ENCODE measurements around the gene BICC1.

Gene BICC1

DNA sequence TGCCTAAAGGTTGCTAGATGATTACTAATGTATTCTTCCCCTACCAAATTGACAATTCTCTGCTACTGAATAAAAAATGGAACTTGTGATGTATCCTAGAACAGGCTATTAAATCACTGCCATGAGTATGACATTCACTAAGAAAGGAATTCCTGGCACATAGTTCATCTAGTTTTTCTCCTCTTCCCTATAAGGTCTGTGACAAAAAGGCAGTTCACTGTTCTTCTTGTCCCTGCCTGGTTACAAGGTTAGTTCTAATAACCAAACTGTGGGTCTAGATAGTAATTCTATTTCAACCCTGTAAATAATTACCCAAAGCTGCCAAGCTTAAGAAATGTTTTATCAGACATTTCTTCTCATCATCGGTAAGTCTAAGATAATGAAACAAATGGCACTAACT lies 245.6 kb downstream of the BICC1 start:
- no peak overlapping the region for H3K27ac ChIP-seq
- no peaks in the 10 kb centered on the region for H3K36me3 ChIP-seq (replicated peaks)
- TF ChIP-seq, protein P1, sequence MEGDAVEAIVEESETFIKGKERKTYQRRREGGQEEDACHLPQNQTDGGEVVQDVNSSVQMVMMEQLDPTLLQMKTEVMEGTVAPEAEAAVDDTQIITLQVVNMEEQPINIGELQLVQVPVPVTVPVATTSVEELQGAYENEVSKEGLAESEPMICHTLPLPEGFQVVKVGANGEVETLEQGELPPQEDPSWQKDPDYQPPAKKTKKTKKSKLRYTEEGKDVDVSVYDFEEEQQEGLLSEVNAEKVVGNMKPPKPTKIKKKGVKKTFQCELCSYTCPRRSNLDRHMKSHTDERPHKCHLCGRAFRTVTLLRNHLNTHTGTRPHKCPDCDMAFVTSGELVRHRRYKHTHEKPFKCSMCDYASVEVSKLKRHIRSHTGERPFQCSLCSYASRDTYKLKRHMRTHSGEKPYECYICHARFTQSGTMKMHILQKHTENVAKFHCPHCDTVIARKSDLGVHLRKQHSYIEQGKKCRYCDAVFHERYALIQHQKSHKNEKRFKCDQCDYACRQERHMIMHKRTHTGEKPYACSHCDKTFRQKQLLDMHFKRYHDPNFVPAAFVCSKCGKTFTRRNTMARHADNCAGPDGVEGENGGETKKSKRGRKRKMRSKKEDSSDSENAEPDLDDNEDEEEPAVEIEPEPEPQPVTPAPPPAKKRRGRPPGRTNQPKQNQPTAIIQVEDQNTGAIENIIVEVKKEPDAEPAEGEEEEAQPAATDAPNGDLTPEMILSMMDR (IDR thresholded peaks at IDR 0.05; ENCODE audit: low read depth, low read length, missing control alignments), result no peak
- H3K27me3 ChIP-seq (replicated peaks), result no peaks in the 10 kb centered on the region
- H3K4me3 ChIP-seq (ENCODE audit: low read depth, low read length), result no peak overlapping the region
- no peak for DNase-seq
- in situ Hi-C loops (cut with HindIII; ENCODE audit: low pct_ligation_motif_present, low sequenced_read_pairs), result no loop called here

DNA sequence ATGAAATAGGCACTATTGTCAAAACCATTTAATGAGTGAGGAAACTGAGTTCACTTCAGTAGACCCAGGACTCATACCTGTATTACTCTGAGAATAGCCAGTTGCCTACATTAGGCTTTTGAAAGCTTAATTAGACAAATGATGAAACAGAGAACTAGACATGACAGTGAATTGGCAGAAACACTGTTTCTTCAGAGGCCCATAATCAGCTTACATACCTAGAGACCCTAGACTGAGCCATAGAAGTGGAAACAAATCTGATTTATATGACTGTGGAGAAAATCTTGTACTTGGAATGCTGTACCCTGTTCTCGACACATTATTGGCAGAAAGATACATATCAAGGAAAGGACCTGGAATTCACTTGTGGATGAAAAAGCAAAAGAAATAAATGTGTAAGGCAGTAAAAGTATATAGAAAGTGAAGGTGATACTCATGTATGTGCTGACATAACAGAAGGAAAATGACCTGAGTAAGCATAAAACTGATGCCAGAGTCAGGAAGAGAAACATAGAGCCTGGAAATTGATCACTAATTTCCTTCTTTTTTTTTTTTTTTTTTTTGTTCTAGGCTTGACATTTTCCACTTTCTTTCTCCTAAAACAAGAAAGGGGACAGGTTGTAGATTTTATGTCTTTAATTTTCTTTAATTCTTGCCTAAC lies 251.5 kb downstream of the BICC1 start:
- Histone ChIP-seq H3K27ac (no peak overlapping the region), H3K36me3 (replicated peaks) (no peaks in the 10 kb centered on the region), H3K4me3 (ENCODE audit: low read depth, low read length) (no peak overlapping the region), H3K27me3 (replicated peaks) (no peaks in the 10 kb centered on the region)
- in situ Hi-C loops (cut with HindIII; ENCODE audit: low pct_ligation_motif_present, low sequenced_read_pairs), result no loop called here
- TF ChIP-seq, protein P1 (IDR thresholded peaks at IDR 0.05; ENCODE audit: low read depth, low read length, missing control alignments), result no peak
- no peak for DNase-seq

DNA sequence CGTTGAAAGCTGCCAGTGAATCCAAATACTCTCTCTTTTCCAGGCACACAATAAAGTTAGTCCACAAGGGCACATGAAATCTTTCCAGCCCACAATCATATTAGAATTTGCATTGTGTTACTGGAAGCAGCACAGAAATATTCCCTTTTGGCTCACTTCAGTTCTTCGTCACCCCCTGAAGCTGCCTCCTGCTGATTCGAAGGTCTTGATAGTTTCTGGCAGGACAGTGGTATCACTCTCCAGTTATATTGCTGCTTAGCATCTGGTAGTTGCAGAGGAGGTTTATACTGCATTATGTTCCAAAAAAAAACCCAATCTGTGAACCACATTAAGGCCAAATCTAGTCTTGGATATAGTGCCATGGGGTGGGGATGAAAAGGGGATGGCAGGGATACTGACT lies 253.2 kb downstream of the BICC1 start:
- in situ Hi-C loops (cut with HindIII; ENCODE audit: low pct_ligation_motif_present, low sequenced_read_pairs), result no loop called here
- no peak for DNase-seq
- TF ChIP-seq, protein P1 (IDR thresholded peaks at IDR 0.05; ENCODE audit: low read depth, low read length, missing control alignments), result no peak
- Histone ChIP-seq H3K27me3 (replicated peaks) (no peaks in the 10 kb centered on the region), H3K27ac (no peak overlapping the region), H3K36me3 (replicated peaks) (no peaks in the 10 kb centered on the region), H3K4me3 (ENCODE audit: low read depth, low read length) (no peak overlapping the region)

DNA sequence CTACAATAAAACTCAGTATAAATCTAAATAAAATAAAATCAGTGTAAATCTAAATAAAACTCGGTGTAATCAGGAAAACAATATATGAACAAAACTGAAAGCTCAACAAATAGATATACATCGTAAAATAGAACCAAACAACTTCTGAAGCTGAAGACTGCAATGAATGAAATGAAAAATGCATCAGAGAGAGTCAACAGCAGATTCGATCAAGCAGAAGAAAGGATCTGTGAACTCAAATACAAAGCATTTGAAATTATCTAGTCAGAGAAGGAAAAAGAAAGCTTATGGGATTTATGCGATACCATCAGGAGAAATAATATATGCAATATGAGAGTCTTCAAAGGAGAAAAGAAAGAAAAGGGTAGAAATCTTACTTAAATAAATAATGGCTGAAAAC lies 255.0 kb downstream of the BICC1 start:
- in situ Hi-C loops (cut with HindIII; ENCODE audit: low pct_ligation_motif_present, low sequenced_read_pairs), result no loop called here
- H3K4me3 ChIP-seq (ENCODE audit: low read depth, low read length), result no peak overlapping the region
- no peaks in the 10 kb centered on the region for H3K36me3 ChIP-seq (replicated peaks)
- no peak overlapping the region for H3K27ac ChIP-seq
- no peak for DNase-seq
- no peaks in the 10 kb centered on the region for H3K27me3 ChIP-seq (replicated peaks)
- TF ChIP-seq, protein P1 (IDR thresholded peaks at IDR 0.05; ENCODE audit: low read depth, low read length, missing control alignments), result no peak

DNA sequence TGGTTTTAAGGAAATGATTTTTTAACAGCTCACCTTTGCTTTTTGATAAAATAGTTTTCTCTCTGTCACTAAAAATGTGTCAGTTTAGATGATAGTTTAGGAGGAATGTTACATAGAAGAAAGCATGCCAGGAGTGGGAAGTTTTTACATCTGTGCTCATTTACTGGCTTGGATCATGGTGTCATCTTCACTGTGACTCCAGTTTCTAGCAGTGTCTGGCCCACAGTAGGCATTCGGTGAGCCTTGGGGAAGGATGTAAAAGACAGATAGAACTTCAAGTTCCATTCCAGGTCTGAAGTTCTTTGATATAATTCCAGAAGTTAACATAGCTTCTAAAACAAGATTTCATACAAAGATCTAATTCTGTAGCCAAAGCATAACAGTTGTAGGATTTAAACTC lies 259.2 kb downstream of the BICC1 start:
- TF ChIP-seq, protein P1 (IDR thresholded peaks at IDR 0.05; ENCODE audit: low read depth, low read length, missing control alignments), result no peak
- no peak overlapping the region for H3K27ac ChIP-seq
- no peak for DNase-seq
- no peaks in the 10 kb centered on the region for H3K27me3 ChIP-seq (replicated peaks)
- no peaks in the 10 kb centered on the region for H3K36me3 ChIP-seq (replicated peaks)
- H3K4me3 ChIP-seq (ENCODE audit: low read depth, low read length), result no peak overlapping the region
- in situ Hi-C loops (cut with HindIII; ENCODE audit: low pct_ligation_motif_present, low sequenced_read_pairs), result no loop called here

DNA sequence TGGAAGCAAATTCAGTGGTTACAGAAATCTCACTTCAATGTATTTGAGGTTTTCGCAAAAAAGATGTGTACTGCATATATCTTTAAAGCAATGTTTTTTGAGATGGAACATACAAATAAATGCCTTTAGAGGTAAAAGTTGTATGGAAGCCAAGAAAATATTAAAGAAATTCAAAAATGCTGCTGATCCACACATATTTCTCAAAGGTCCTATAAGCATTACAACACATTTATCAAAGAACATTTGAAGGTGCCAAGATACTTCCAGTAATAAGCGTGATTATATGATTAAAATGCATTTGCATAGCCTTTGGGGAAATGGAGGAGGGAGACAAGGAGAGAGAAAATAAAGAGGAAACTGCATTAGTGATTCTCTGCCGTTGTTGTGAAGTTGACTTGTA lies 260.1 kb downstream of the BICC1 start:
- TF ChIP-seq, protein P1 (IDR thresholded peaks at IDR 0.05; ENCODE audit: low read depth, low read length, missing control alignments), result no peak
- Histone ChIP-seq H3K27me3 (replicated peaks) (no peaks in the 10 kb centered on the region), H3K4me3 (ENCODE audit: low read depth, low read length) (no peak overlapping the region), H3K27ac (no peak overlapping the region), H3K36me3 (replicated peaks) (no peaks in the 10 kb centered on the region)
- in situ Hi-C loops (cut with HindIII; ENCODE audit: low pct_ligation_motif_present, low sequenced_read_pairs), result no loop called here
- DNase-seq, result no peak

Measured in brain microvascular endothelial cell (primary cell).